Skeletal muscle tissue (tissue), 4 donors: Measurements from ENCODE around the gene DIABLO. TPM values are rescaled to one million over a fixed set of nuclear protein-coding genes. Genes with fewer than 3 reads are reported as not detected.
A peak's percentile ranks its signal among the peaks of the same experiment; 100 is the strongest.

ENCODE experiments used
- H3K27ac ChIP-seq: one replicate; pipeline ENCODE4 v1.7.0; 2013; ENCODE audit warnings: mild to moderate bottlenecking, low read depth, low read length, inconsistent platforms
- H3K27me3 ChIP-seq, 3 donors: one replicate each; pipeline ENCODE4 v1.7.0; 2013; ENCODE audit warnings: low read length in 3 of 3; ENCODE audit not compliant: control insufficient read depth in 3 of 3, insufficient read depth in 3 of 3
- H3K36me3 ChIP-seq, 3 donors: one replicate each; pipeline ENCODE4 v1.7.0; 2013; ENCODE audit warnings: low read length in 3 of 3; ENCODE audit not compliant: control insufficient read depth in 3 of 3, insufficient read depth in 3 of 3
- H3K4me1 ChIP-seq, 3 donors: one replicate each; pipeline ENCODE4 v1.7.0; 2013; ENCODE audit warnings: low read length in 3 of 3, mild to moderate bottlenecking in 3 of 3; ENCODE audit not compliant: control insufficient read depth in 3 of 3, insufficient read depth in 3 of 3
- H3K4me3 ChIP-seq, 3 donors: one replicate each; pipeline ENCODE4 v1.7.0; 2013; ENCODE audit warnings: low read length in 3 of 3
- H3K9ac ChIP-seq, 3 donors: one replicate each; pipeline ENCODE4 v1.7.0; 2013; ENCODE audit warnings: low read length in 3 of 3, mild to moderate bottlenecking in 3 of 3, moderate library complexity in 2 of 3, low read depth in 1 of 3
- H3K9me3 ChIP-seq, 3 donors: one replicate each; pipeline ENCODE4 v1.7.0; 2013; ENCODE audit warnings: low read length in 3 of 3; ENCODE audit not compliant: control insufficient read depth in 3 of 3
- total RNA-seq: library from RNA; depleted of rRNA; stranded (reverse); fragments of >200 nt; gene quantifications from one replicate; pipeline ENCODE4 v1.2.3, GENCODE V29; 2014
- donor health status: Osteomylitis.

Gene DIABLO
- total RNA-seq, 1 donor from 2014 or later: 45.4 TPM

DNA sequence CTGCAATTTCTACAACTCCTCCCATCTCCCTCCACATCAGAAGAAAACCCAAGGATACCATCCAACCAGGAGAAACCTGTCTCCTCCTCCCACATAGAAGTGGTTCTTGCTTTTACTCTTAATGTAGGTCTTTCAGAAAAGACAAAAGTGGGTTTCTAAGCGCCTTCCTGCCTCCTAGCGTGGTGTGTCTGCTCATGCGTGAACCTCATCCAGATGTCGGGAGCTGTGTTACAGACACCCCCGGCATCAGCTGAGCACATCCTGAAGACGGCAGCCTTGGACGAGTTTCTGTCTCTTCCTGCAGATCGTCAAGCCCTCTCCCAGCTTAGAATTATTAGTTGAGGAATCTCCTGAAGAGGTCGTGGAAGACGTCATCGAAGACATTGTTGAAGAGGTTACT, 33.4 kb downstream of the DIABLO start:
- H3K9ac ChIP-seq: no peak overlapping the region
- H3K4me1 ChIP-seq: no peaks in the 10 kb centered on the region
- H3K27me3 ChIP-seq: peaks cover 0 to 4% (median 3%) of the 10 kb centered on the region in 3 donors
- H3K27ac ChIP-seq: no peak overlapping the region
- H3K9me3 ChIP-seq: no peaks in the 10 kb centered on the region
- no peaks in the 10 kb centered on the region for H3K36me3 ChIP-seq
- no peak overlapping the region for H3K4me3 ChIP-seq

GRCh38 chr12:122190842-122191668, 34.8 kb downstream of the DIABLO start:
- H3K27ac ChIP-seq: no peak overlapping the region
- H3K9me3 ChIP-seq: no peaks in the 10 kb centered on the region
- H3K9ac ChIP-seq: no peak overlapping the region
- no peaks in the 10 kb centered on the region for H3K4me1 ChIP-seq
- peaks cover 0 to 4% (median 3%) of the 10 kb centered on the region in 3 donors for H3K27me3 ChIP-seq
- H3K36me3 ChIP-seq: no peaks in the 10 kb centered on the region
- no peak overlapping the region for H3K4me3 ChIP-seq

- H3K4me3 ChIP-seq: no peak overlapping the region
- H3K4me1 ChIP-seq: no peaks in the 10 kb centered on the region
- no peaks in the 10 kb centered on the region for H3K9me3 ChIP-seq
- H3K36me3 ChIP-seq: no peaks in the 10 kb centered on the region
- H3K9ac ChIP-seq: no peak overlapping the region
- peaks cover 0 to 4% (median 3%) of the 10 kb centered on the region in 3 donors for H3K27me3 ChIP-seq
- H3K27ac ChIP-seq: no peak overlapping the region
Observed at GRCh38 chr12:122189626-122190475, 36.0 kb downstream of the DIABLO start.

GRCh38 chr12:122187466-122187865, 38.4 kb downstream of the DIABLO start:
- H3K4me1 ChIP-seq: peaks cover 2 to 5% (median 3%) of the 10 kb centered on the region in 3 donors
- H3K9me3 ChIP-seq: no peaks in the 10 kb centered on the region
- no peak overlapping the region for H3K9ac ChIP-seq
- H3K4me3 ChIP-seq: no peak overlapping the region
- no peaks in the 10 kb centered on the region for H3K36me3 ChIP-seq
- peaks cover 0 to 11% (median 3%) of the 10 kb centered on the region in 3 donors for H3K27me3 ChIP-seq
- H3K27ac ChIP-seq: no peak overlapping the region

DNA sequence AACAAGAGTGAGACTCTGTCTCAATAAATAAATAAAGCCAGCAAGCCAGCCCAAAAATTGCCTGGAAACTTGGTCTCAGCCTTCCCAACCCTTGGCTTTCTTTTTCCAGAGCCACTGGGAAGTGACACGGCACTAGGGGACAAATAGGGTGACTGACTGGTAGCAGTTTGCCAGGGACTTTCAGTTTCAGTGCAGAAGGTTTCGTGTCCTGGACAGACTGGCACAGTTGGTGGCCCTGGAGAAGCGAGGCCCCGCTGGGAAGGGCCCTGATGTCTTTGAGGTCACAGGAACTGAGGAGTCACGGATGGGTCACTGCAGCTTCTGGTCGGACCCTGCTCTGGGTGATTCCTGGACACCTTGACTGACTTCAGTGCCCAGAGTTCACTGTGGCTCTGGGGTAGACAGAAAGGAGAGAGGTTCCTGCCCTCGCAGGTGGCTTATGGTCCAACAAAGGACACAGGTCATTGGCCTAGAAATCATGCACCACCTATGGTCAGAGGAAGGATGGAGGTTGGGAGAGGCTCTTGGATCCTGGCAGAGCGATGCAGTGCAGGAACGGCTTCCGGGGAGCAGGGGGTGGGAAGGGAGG, 40.3 kb downstream of the DIABLO start:
- Histone ChIP-seq H3K9me3 (no peaks in the 10 kb centered on the region), H3K27me3 (peaks cover 0 to 11% (median 3%) of the 10 kb centered on the region in 3 donors), H3K27ac (no peak overlapping the region), H3K9ac (no peak overlapping the region), H3K36me3 (no peaks in the 10 kb centered on the region), H3K4me1 (peaks cover 2 to 5% (median 3%) of the 10 kb centered on the region in 3 donors), H3K4me3 (no peak overlapping the region)

GRCh38 chr12:122185079-122185478, 40.8 kb downstream of the DIABLO start:
- Histone ChIP-seq H3K36me3 (no peaks in the 10 kb centered on the region), H3K27me3 (peaks cover 0 to 10% (median 3%) of the 10 kb centered on the region in 3 donors), H3K4me1 (peaks cover 2 to 5% (median 3%) of the 10 kb centered on the region in 3 donors), H3K27ac (no peak overlapping the region), H3K4me3 (no peak overlapping the region), H3K9ac (no peak overlapping the region), H3K9me3 (no peaks in the 10 kb centered on the region)

- Histone ChIP-seq H3K36me3 (no peaks in the 10 kb centered on the region), H3K27me3 (peaks cover 0 to 7% (median under 1%) of the 10 kb centered on the region in 3 donors), H3K4me3 (no peak overlapping the region), H3K9me3 (no peaks in the 10 kb centered on the region), H3K4me1 (peaks cover 2 to 5% (median 3%) of the 10 kb centered on the region in 3 donors), H3K9ac (no peak overlapping the region), H3K27ac (no peak overlapping the region)
Observed at GRCh38 chr12:122184517-122184916, 41.3 kb downstream of the DIABLO start.

DNA sequence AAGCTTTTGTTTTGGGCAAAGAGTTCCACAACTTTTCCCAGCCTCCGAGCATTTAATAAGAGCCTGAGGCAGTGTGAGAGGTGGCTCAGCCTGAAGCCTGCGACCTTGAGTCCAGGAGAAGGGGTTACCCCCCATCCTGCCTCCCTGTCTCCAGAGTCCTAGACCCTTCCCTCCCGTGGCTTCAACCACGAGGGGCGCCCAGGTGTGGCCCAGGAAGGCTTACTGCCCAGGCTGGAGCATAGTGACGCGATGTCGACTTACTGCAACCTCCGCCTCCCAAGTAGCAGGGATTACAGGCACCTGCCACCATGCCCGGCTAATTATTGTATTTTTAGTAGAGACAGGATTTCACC, 42.3 kb downstream of the DIABLO start:
- Histone ChIP-seq H3K27me3 (peaks cover 0 to 7% (median 0%) of the 10 kb centered on the region in 3 donors), H3K4me1 (peaks cover 2 to 5% (median 3%) of the 10 kb centered on the region in 3 donors), H3K27ac (no peak overlapping the region), H3K9me3 (no peaks in the 10 kb centered on the region), H3K4me3 (no peak overlapping the region), H3K9ac (no peak overlapping the region), H3K36me3 (no peaks in the 10 kb centered on the region)

DNA sequence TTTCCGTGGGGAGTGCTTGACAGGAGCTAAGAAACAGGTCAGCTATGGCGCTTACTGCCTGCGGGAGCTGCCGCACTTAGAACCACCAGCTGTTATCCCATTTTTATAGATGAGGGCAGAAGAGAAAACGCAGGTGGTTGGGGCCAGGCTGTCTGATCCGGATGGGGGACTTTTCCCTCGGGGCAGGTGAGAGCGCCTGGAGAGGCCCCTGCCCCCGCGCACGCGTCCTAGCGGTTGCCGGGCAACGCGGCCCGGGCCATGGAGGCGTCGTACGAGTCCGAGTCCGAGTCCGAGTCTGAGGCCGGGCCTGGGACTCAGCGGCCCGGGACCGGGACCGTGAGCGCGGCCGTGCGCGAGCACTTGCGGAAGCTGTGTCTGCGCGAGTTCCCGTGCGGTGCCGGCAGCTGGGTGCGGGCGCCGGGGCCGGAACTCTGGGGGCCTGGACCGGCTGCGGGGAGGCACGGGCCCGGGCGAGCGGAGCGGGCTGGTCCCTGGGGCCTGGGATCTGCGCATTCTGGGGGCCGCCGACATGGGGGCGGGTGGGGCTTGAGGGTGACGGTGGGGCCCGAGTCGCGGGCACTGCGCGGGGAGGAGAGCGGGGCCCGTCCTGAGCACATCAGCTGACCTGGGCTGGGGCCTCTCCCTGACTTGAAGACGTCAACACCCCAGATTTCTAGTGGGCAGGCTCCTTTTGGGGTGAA, 42.8 kb downstream of the DIABLO start, which contains the start of gene LRRC43:
Gene LRRC43 (plus strand): TSS at position 237 of the 701 bp plus-strand sequence. CDS start 22 bp downstream, at position 259.
- H3K4me1 ChIP-seq: peaks cover 2 to 5% (median 3%) of the 10 kb centered on the region in 3 donors
- peaks cover 0 to 7% (median 0%) of the 10 kb centered on the region in 3 donors for H3K27me3 ChIP-seq
- peak within 1 kb of the TSS; percentile 24 to 58 (median 43) for H3K4me3 ChIP-seq
- H3K9me3 ChIP-seq: no peaks in the 10 kb centered on the region
- H3K9ac ChIP-seq: peak within 1 kb of the TSS in 1 of 3 donors; percentile 62
- no peak within 1 kb of the TSS for H3K27ac ChIP-seq
- H3K36me3 ChIP-seq: no peaks in the 10 kb centered on the region
